Heart left ventricle (tissue), 13 donors: ENCODE results near the gene TMEM184C.

Source experiments
- POLR2A ChIP-seq, 2 donors: fragments of 450-650 bp; IDR thresholded peaks; one replicate each; pipeline ENCODE4 v1.6.1; 2017; ENCODE audit warnings: antibody characterized with exemption in 2 of 2, mild to moderate bottlenecking in 2 of 2, moderate library complexity in 2 of 2
- TF ChIP-seq, protein P1 (sequence below), 12 donors: fragments of 200-600 bp; sonication (generic) in 4 of 12; IDR thresholded peaks; one replicate each; pipeline versions ENCODE4 v1.5.0 to v1.8.0; 2018 to 2022; ENCODE audit warnings: antibody characterized with exemption in 12 of 12, mild to moderate bottlenecking in 5 of 12
- donor health status: ischemic (EF 13 %, LVEDD 7.1; RV severe dilation, severe dysfunction).
- donor health status: DM: no; HTN: yes; CAD: no.
- donor health status: DM: no; HTN: no; CAD: no.
- donor health status: ischemic (EF 25% LVEDD 6.9; RV normal size, moderate dysfunction).
- donor health status: ischemic (EF 25% LVEDD 5.7; RV mildly dilated, moderate dysfunction).
- donor health status: ischemic (EF 35%, LVEDD 5.7; RV mildly dilated, moderate dysfunction).
- donor health status: nonischemic (EF 11% LVEDD 7.7; RV severe dilation, severe dysfunction).
- donor health status: DM: yes; HTN: yes; CAD: no.
- donor health status: PGD.
- donor health status: ischemic (EF 29% LVEDD 5.4; RV normal size, mild dysfunction).
- donor health status: nonischemic (EF 23%, LVEDD 6.1; RV moderate dilation, normal function).

DNA sequence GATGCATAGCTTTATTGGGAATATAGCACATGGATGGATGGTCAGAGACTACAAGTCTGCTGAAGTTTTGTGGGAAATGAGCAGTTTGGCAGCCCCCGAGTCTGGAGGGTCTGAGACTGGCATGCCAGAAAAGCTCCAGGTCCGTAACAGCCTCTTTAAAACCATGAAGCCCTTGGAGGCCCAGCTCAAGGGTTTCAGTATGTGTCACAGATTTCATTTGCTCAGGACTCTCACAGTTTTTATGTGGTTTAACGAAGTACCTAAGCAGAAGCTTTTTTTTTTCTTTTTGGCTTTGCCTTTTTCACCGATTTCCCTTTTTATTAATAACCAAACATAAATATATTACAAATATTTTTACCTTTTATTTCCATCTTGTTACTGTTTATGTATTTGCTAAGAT, 30.6 kb upstream of the TMEM184C start:
- TF ChIP-seq, protein P1, sequence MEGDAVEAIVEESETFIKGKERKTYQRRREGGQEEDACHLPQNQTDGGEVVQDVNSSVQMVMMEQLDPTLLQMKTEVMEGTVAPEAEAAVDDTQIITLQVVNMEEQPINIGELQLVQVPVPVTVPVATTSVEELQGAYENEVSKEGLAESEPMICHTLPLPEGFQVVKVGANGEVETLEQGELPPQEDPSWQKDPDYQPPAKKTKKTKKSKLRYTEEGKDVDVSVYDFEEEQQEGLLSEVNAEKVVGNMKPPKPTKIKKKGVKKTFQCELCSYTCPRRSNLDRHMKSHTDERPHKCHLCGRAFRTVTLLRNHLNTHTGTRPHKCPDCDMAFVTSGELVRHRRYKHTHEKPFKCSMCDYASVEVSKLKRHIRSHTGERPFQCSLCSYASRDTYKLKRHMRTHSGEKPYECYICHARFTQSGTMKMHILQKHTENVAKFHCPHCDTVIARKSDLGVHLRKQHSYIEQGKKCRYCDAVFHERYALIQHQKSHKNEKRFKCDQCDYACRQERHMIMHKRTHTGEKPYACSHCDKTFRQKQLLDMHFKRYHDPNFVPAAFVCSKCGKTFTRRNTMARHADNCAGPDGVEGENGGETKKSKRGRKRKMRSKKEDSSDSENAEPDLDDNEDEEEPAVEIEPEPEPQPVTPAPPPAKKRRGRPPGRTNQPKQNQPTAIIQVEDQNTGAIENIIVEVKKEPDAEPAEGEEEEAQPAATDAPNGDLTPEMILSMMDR (IDR thresholded peaks at IDR 0.05) = no peak
- no peak for TF ChIP-seq POLR2A (IDR thresholded peaks at IDR 0.05)
